GM19463 (cell line): ENCODE results near the gene NGFR.
A peak's percentile ranks its signal among the peaks of the same experiment; 100 is the strongest.

Experiments
- ATAC-seq: cut with Tn5 transposase; IDR thresholded peaks from one replicate; pipeline ENCODE4 v1.9.1; 2021; ENCODE audit warnings: mild to moderate bottlenecking, moderate library complexity; ENCODE audit not compliant: unreplicated experiment

Gene NGFR

DNA sequence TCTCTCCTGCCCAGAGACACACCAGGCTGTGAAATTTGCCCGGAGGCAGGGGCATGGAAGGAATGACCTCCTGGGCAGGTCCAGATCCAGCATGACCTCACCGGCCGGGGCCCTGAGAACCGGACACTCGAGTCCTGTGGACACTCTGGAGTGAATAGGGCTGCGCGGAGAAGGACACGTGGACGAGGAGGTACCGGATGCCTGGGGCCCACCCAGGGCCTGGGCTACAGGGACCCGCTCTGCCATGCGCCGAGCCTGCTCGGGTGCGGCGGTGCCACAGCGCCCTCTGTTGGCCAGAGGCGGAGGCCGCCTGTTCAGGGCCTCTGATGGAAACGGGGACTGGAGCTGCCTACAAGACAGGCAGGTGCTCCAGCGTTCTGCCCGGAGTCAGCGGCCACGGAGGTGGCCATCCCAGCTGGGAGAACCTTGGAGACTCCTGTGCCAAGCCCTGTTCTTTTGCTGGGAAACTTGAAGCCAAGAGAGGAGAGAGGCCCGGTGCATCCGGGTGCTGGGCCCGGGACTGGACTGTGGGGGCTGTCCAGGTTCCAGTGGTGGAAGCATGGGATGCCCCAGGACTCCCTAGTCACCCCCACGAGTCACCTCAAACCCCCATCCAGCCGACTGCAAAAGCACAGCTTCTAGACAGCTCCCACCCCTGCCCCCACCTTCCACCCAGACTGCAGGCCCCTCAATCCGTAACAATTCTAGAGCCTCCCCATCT is 61.3 kb downstream of the NGFR start:
- peak; percentile 38 for ATAC-seq

DNA sequence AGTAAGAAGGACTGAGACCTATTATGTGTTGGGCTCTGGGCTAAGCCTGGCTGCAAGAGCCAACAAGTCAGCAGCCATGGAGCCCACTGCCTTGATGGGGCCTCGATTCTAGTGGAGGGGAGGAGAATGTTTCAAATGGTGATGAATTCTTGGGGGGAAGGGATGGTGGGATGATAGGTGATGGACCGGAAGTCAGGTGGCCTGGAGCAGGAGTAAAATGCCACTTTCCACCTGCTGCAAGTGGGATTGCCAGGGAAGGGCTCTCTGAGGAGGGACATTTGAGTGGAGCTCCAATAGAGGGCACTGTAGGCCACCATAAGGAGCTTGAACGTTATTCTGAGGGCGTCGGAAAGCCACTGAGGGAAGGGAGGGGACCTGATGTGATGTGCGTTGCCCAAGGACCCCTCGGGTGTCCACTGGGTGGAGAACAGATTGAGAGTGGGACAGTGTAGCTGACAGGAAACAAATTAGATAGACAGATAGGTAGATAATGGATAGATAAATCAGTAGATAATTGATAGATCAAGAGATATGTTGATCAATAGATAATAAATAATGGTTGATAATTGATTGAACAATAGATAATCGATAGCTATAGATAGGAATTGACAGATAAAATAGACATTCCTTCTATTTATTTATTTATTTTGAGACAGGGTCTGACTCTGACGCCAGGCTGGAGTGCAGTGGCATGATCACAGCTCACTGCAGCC is 62.4 kb downstream of the NGFR start:
- no peak for ATAC-seq
